ENCODE measurements around the gene MS4A3.

DNA sequence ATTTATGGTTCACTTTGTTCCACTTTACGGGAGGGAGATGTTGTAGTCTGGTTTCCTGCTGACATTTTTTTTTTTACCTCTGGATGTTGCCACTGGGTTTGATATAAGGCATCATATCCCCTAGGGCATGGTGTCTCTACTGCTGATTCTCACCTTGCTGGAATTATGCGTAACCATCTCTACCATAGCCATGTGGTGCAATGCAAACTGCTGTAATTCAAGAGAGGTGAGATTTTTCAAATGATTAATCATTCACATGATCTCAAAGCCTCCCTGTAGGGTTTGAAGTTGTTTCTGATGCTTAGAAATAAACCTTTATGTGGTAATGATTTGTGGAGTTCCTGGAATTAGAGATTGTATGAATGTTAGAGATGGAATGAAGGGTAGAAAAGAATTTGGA, 13.0 kb downstream of the MS4A3 start:
- TF ChIP-seq EZH2phosphoT487 (IDR thresholded peaks at IDR 0.05; ENCODE audit: insufficient read depth, low read depth) (no peak), EZH2 (IDR thresholded peaks at IDR 0.05; ENCODE audit: insufficient read depth, poor library complexity, severe bottlenecking) (no peak)

Measured in GM23248 (cell line).